Hepatocyte (in vitro differentiated cells): ENCODE results near the gene TIMM44.

Source experiments
- EZH2 ChIP-seq: fragments of 200-600 bp; sonication (generic); IDR thresholded peaks from 2 replicates; pipeline ENCODE4 v1.6.1; 2016; ENCODE audit warnings: antibody characterized with exemption, mild to moderate bottlenecking, borderline replicate concordance
- EZH2phosphoT487 ChIP-seq: fragments of 200-600 bp; sonication (generic); IDR thresholded peaks from one replicate; pipeline ENCODE4 v1.6.1; 2018; ENCODE audit warnings: antibody characterized with exemption, mild to moderate bottlenecking, low read depth, moderate library complexity; ENCODE audit not compliant: unreplicated experiment, severe bottlenecking
- TF ChIP-seq, protein P1 (sequence below): fragments of 200-600 bp; sonication (generic); IDR thresholded peaks from 2 replicates; pipeline ENCODE4 v1.5.1; 2016; ENCODE audit warnings: antibody characterized with exemption, mild to moderate bottlenecking; ENCODE audit not compliant: poor library complexity

DNA sequence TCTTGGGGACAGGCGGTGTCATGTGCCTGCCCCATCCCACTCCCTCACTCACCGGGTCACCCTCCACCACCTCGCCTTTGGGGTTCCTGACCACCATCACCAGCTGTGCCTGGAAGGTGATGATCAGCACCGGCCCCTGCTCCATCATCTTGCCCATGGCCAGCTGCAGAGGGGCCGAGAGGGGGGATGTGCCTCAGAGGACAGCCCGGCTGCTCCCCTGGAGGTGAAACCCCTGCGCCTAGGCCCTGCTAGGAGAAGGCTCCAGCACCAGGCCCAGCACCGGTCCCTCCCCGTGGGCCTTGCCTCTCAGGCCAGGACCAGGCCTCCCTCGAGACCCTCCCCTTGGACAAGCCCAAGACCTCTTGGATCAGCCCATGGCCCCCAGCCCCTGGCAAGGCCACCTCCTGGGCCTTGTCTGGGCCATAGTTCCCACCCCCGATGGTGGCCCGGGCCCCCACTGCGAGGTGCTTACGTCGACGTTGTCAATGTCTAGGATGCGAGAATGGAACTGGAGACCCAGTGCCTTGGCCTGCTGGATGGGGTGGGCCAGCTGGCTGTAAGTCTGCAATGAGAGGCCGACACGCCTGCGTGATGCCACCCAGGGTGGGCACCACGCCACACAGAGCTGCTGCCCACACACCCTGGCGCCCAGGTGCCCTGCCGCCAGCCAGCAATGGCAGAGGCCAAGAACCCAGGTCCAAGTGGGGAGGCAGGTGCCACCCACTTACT lies 15.7 kb downstream of the TIMM44 start:
- TF ChIP-seq, protein P1, sequence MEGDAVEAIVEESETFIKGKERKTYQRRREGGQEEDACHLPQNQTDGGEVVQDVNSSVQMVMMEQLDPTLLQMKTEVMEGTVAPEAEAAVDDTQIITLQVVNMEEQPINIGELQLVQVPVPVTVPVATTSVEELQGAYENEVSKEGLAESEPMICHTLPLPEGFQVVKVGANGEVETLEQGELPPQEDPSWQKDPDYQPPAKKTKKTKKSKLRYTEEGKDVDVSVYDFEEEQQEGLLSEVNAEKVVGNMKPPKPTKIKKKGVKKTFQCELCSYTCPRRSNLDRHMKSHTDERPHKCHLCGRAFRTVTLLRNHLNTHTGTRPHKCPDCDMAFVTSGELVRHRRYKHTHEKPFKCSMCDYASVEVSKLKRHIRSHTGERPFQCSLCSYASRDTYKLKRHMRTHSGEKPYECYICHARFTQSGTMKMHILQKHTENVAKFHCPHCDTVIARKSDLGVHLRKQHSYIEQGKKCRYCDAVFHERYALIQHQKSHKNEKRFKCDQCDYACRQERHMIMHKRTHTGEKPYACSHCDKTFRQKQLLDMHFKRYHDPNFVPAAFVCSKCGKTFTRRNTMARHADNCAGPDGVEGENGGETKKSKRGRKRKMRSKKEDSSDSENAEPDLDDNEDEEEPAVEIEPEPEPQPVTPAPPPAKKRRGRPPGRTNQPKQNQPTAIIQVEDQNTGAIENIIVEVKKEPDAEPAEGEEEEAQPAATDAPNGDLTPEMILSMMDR: no peak
- TF ChIP-seq EZH2phosphoT487: no peak
- no peak for TF ChIP-seq EZH2
